GM18526 (cell line): ENCODE results near the gene HS6ST1.

ENCODE experiments used
- POLR2A ChIP-seq: IDR thresholded peaks from 3 replicates; pipeline ENCODE4 v1.6.1; 2011; ENCODE audit not compliant: insufficient read length; ENCODE audit errors: extremely low read depth

HS6ST1 gene

GRCh38 chr2:128263902-128264331 lies 54.8 kb downstream of the HS6ST1 start:
- no peak for TF ChIP-seq POLR2A

- no peak for TF ChIP-seq POLR2A
These were observed 56.1 kb downstream of the HS6ST1 start for GRCh38 chr2:128262315-128263253.

DNA sequence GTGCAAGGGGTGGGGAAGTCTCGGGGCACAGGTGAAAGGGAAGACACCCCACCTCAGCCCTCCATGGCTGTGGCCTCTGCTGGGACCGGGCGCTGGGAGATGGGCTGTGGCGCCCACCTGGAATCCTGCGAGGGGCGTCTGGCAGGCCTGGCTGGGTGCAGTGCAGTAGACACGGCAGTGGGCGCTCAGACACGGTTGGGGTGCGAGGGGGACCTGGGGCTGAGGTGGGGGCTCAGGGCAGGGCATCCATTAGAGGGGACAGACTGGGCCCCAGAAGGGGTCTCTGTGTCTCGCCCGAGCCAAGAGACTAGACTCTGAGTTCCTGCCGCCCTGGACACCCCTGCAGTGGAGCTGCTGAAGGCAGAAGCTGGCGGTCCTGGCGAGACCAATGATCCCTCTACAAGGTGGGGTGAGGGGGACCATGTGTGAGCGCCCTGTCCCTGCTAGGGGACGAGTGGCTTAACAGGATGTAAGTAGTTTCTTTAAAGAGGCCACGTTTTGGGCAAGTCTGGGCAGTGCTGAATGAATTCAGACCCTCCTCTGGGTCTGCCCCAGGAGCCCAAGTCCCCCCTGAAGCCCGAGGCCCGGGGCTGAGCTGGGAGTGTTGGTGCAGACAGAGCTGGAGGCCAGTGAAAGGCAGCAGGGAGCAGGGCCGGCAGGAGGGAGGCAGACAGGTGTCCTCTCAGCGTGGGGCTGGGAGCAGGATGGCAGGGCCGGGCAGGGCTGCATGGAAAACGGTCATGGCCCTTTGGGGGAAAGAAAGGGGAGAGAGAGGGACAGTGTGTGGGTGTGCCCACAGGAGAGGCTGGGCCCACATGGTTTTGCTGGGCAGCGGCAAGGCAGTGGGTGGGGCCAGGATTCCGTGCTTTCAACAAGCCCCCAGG lies 57.2 kb downstream of the HS6ST1 start:
- no peak for TF ChIP-seq POLR2A

DNA sequence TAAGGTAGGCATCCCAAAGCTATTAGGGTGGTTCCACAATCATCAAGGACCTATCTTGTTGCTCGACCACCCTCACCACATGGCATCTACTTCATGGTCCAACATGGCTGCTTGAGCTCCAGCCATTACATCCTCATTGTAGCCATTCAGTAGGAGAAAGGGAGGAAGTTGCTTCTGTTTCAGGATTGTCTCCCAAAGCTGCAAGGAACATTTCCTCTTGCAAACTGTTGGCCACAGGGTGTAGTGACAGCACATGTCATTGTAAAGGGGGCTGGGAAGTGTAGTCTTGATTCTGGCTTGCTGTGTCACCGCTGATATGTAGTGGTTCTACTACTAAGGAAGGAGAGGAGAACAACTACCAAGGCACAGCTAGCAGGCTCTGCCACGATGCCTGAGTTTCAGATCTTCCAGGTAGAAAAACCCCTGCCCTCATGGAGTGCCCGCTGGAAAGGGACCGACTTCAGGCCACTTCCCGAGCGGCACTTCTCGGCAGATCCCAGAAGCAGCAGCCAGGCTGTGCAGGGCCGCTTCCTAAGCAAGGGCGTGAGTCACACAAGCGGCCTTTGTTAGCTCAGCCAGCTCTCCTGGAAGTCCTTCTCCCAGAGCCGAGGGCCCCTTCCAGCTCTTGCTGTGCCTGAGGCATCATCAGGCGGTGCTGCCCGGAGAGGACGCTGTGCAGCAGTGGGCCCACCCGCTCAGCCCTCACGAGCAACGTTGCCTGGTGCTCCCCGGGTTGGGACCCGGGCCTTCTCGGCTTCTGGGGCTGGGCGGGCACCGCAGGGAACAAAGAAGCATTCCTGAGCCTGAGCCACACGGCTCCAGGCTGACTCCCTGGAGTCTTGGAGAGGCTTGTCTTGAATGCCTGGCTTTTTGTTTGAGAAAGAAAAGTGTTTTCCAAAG lies 58.2 kb downstream of the HS6ST1 start:
- TF ChIP-seq POLR2A: no peak

DNA sequence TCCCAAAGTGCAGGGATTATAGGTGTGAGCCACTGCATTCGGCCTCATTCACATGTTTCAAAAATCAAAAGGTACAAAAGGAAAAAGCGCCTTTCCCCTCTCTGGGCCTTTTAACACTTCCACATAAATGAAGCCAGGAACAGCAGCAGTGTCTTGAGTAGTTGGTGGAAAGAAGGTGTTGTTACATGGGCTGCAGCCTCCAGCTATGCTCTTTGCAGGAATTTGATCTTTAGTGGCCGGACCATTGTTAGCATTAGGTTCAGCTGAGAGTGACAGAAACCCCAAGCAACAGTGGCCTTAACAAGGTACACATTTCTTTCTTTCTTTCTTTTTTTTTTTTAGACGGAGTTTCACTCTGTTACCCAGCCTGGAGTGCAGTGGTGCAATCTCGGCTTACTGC lies 59.1 kb downstream of the HS6ST1 start:
- no peak for TF ChIP-seq POLR2A

- TF ChIP-seq POLR2A: no peak
These were observed 60.5 kb downstream of the HS6ST1 start for GRCh38 chr2:128258218-128258617.

DNA sequence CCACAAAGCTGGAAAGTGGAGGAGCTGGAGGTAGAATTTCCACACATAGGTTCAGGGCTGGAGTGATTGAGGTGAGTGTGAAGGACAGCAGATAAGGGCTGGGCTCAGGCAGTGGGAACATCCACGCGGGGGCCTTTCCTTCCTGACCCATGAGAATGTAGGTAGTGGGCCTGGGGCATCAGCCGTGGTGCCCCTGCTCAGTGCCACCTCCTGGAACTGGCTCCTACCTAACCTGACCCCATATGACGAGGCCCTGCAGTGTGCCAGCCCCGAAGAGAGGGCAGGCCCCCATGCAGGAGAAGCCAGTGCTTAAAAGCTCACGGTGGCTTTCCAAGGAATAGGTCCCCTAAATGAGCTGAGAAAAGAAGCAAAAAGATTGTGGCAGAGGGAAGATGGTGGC lies 66.2 kb downstream of the HS6ST1 start:
- no peak for TF ChIP-seq POLR2A

DNA sequence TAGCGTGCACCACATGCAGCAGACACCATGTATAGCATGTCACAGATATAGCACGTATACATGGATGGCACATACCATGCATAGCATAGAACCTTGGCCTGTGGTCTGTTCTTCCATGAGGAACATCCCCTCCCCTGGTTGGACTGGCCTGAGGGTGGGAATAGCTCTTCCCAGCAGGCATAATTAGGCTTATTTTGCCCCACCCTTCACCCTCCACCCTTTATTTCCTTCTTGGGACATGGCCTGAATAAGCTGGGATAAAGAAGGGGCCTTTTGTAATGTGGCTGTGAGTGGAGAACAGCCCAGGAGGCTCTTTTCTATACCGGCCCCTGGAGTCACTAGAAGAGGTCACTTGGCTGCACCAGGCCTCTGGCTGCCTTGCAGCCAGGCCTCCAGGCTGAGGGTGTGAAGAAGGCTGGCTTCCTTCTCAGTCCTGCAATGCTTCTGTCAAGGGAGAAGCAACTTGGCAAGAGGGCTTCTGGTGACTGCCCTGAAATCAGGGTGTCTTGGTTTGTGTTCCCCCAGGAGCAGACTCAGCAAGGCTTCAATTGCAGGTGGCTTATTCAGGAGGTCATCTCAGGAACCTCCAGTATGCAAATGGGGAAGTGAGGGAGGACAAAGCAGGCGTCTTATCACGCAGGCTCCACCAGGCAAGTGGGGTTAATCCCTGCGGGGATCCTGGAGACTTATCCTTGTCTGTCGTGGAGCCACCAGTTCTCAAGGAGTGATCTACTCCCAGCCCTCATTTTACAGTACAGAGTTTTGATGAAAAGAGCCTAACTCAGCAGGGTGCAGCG lies 68.2 kb downstream of the HS6ST1 start:
- TF ChIP-seq POLR2A: no peak

DNA sequence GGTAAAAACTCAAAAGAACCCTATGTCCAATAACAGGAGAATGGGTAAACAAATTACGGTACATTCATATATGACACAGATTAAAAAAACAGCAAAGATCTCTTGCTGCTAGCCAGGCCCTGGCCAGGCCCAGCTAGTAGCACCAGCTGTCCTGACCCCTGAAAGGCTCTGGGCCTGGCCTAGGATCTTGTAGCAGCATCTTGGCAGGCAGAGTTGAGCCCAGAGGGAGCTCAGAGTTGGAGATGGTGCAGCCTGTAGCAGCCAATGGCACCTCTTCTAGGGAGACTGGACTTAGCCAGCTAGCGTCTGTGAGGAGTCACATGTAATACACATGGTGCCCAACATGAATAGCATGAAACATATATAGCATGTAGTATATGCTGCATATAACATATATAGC lies 69.1 kb downstream of the HS6ST1 start:
- no peak for TF ChIP-seq POLR2A

DNA sequence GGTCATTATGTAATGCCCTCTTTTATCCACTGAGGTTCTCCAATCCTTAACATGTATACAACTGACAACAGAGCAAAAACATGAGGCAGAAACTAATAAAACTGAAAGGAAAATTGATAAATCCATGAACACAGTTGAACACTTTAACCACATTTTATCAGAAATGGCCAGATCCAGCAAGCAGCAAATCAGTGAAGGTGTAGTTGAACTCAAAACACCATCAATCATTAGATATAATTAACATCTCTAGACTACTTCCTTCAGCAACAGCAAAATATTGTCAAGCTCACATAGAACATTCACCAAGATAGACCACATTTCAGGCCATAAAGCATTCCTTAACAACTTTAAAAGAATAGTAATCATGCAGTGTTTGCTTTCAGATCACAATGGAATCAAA lies 72.9 kb downstream of the HS6ST1 start:
- TF ChIP-seq POLR2A: no peak

GRCh38 chr2:128241896-128242295 lies 76.8 kb downstream of the HS6ST1 start:
- TF ChIP-seq POLR2A: no peak

- TF ChIP-seq POLR2A: no peak
These were observed 80.6 kb downstream of the HS6ST1 start for GRCh38 chr2:128237911-128238697.

GRCh38 chr2:128237081-128237534 lies 81.6 kb downstream of the HS6ST1 start:
- TF ChIP-seq POLR2A: no peak

GRCh38 chr2:128236491-128237035 lies 82.1 kb downstream of the HS6ST1 start:
- TF ChIP-seq POLR2A: no peak
